Thoracic aorta (tissue), 2 donors: ENCODE results near the gene HOXA4. TPM values are rescaled to one million over a fixed set of nuclear protein-coding genes. Genes with fewer than 3 reads are reported as not detected.

Experiments used
- ATAC-seq: fragments of 150-250 bp; one replicate; pipeline ENCODE4 v1.8.0; 2017; ENCODE audit warnings: low read depth; ENCODE audit not compliant: insufficient number of reproducible peaks, low FRiP score
- DNase-seq: peaks from one replicate; pipeline ENCODE4 v3.0.0-alpha.2; 2020; ENCODE audit warnings: low spot score
- H3K27ac ChIP-seq, 2 donors: fragments of 200-600 bp; sonication (generic); 1 replicate in 1 of 2; 2 replicates in 1 of 2; pipeline ENCODE4 v1.5.1; 2016; ENCODE audit warnings: mild to moderate bottlenecking in 2 of 2, moderate library complexity in 2 of 2
- H3K27me3 ChIP-seq: fragments of 200-600 bp; sonication (generic); replicated peaks from 2 replicates; pipeline ENCODE4 v1.6.0; 2016; ENCODE audit warnings: mild to moderate bottlenecking; ENCODE audit not compliant: insufficient read depth
- H3K36me3 ChIP-seq: fragments of 200-600 bp; sonication (generic); one replicate; pipeline ENCODE4 v1.5.1; 2016
- H3K4me1 ChIP-seq, 2 donors: fragments of 200-600 bp; sonication (generic); 1 replicate in 1 of 2; 2 replicates in 1 of 2; pipeline versions ENCODE4 v1.5.1 to v1.6.0; 2016; ENCODE audit warnings: low read depth in 2 of 2, mild to moderate bottlenecking in 1 of 2; ENCODE audit not compliant: control insufficient read depth in 1 of 2
- H3K4me3 ChIP-seq: fragments of 200-600 bp; sonication (generic); 2 replicates; pipeline ENCODE4 v1.5.1; 2016; ENCODE audit warnings: mild to moderate bottlenecking
- H3K9me3 ChIP-seq: fragments of 200-600 bp; sonication (generic); 2 replicates; pipeline ENCODE4 v1.5.1; 2016
- CTCF ChIP-seq: fragments of 200-600 bp; sonication (generic); IDR thresholded peaks from one replicate; pipeline ENCODE4 v1.5.1; 2019; ENCODE audit warnings: antibody characterized with exemption
- total RNA-seq, 2 donors: library from RNA; depleted of rRNA; stranded (reverse); fragments of >200 nt; gene quantifications; one replicate each; pipeline versions ENCODE4 v1.1.0 to v1.2.3, GENCODE V29; 2016

The HOXA4 gene
- total RNA-seq, 2 donors from 2014 or later = 3.7 to 6.1 TPM

- Histone ChIP-seq H3K4me1 (peaks cover 5 to 40% of the 10 kb centered on the region in 2 donors), H3K27ac (peak within 1 kb of the TSS; percentile 64 to 89), H3K27me3 (no peaks in the 10 kb centered on the region), H3K36me3 (peaks cover 8% of the 10 kb centered on the region), H3K4me3 (peak within 1 kb of the TSS; percentile 71), H3K9me3 (no peaks in the 10 kb centered on the region)
- no peak for ATAC-seq
- no peak for TF ChIP-seq CTCF
- DNase-seq = no peak
Observed at GRCh38 chr7:27147199-27148030, 16.9 kb upstream of the HOXA4 start, which contains the start of gene HOXA6. Gene HOXA6 (minus strand): TSS chr7:27147774. CDS start chr7:27147749, 25 bp downstream.

- peak overlapping the region; percentile 64 to 89 for H3K27ac ChIP-seq
Observed at GRCh38 chr7:27146491-27147198, 16.1 kb upstream of the HOXA4 start.

GRCh38 chr7:27145914-27146412, 15.4 kb upstream of the HOXA4 start:
- Histone ChIP-seq H3K9me3 (no peaks in the 10 kb centered on the region), H3K4me1 (peaks cover 5 to 46% of the 10 kb centered on the region in 2 donors), H3K36me3 (peaks cover 8% of the 10 kb centered on the region), H3K4me3 (no peak overlapping the region), H3K27ac (no peak overlapping the region), H3K27me3 (no peaks in the 10 kb centered on the region)
- no peak for DNase-seq
- ATAC-seq = no peak
- TF ChIP-seq CTCF = no peak

More at GRCh38 chr7:27146491-27147198, 16.1 kb upstream of the HOXA4 start:
- Histone ChIP-seq H3K4me3 (peak overlapping the region; percentile 71), H3K27me3 (no peaks in the 10 kb centered on the region), H3K36me3 (peaks cover 8% of the 10 kb centered on the region), H3K9me3 (no peaks in the 10 kb centered on the region), H3K4me1 (peaks cover 5 to 41% of the 10 kb centered on the region in 2 donors)
- ATAC-seq (no peak), DNase-seq (no peak)
- no peak for TF ChIP-seq CTCF

GRCh38 chr7:27145165-27145913, 14.8 kb upstream of the HOXA4 start:
- H3K4me3 ChIP-seq = no peak overlapping the region
- no peaks in the 10 kb centered on the region for H3K9me3 ChIP-seq
- H3K27ac ChIP-seq = peak overlapping the region in 1 of 2 donors; percentile 54
- peaks cover 11% of the 10 kb centered on the region for H3K36me3 ChIP-seq
- H3K4me1 ChIP-seq = peaks cover 5 to 48% of the 10 kb centered on the region in 2 donors
- TF ChIP-seq CTCF = no peak
- ATAC-seq (no peak), DNase-seq (no peak)
- no peaks in the 10 kb centered on the region for H3K27me3 ChIP-seq
